Liver (tissue), 3 donors: Measurements from ENCODE around the gene CORT.

ENCODE experiments used
- JUND ChIP-seq, 2 donors: IDR thresholded peaks; 2 replicates each; pipeline ENCODE4 v1.6.1; 2016; ENCODE audit warnings: antibody characterized with exemption in 2 of 2
- TF ChIP-seq, protein P1 (sequence below): fragments of 150-350 bp; IDR thresholded peaks from 2 replicates; pipeline ENCODE4 v1.5.1; 2017; ENCODE audit warnings: improper control_type of control experiment, low read depth, low read length; ENCODE audit not compliant: missing input control
- donor health status: healthy.
- donor health status: healthy.

DNA sequence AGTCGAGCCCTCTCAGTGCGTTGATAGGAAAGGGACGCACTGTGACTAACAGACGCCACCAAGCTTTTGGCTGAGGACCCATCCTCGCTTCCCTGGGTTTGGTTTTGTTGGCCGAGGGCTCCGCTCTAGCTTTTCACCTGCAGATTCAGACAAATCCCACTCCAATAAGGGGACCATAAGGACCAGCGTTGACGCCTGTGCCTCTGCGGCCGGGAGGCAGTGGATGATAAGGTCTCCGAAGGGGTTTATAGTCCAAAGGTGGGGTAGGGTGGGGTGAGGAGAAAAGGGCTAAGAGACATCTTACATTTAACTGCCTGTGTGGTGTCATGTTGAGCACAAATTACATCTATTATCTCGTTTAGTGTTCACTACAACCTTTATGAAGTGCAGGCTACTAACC lies 25.7 kb downstream of the CORT start:
- TF ChIP-seq, protein P1, sequence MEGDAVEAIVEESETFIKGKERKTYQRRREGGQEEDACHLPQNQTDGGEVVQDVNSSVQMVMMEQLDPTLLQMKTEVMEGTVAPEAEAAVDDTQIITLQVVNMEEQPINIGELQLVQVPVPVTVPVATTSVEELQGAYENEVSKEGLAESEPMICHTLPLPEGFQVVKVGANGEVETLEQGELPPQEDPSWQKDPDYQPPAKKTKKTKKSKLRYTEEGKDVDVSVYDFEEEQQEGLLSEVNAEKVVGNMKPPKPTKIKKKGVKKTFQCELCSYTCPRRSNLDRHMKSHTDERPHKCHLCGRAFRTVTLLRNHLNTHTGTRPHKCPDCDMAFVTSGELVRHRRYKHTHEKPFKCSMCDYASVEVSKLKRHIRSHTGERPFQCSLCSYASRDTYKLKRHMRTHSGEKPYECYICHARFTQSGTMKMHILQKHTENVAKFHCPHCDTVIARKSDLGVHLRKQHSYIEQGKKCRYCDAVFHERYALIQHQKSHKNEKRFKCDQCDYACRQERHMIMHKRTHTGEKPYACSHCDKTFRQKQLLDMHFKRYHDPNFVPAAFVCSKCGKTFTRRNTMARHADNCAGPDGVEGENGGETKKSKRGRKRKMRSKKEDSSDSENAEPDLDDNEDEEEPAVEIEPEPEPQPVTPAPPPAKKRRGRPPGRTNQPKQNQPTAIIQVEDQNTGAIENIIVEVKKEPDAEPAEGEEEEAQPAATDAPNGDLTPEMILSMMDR = no peak
- no peak for TF ChIP-seq JUND (IDR thresholded peaks at IDR 0.05)
